T-helper 9 cell (primary cell): ENCODE results near the gene SDC3.

Experiments
- DNase-seq: peaks from one replicate; pipeline ENCODE4 v3.0.0-alpha.2; 2020

The SDC3 gene

GRCh38 chr1:30904191-30904961 lies 4.2 kb downstream of the SDC3 start:
- DNase-seq, result no peak

GRCh38 chr1:30903343-30904034 lies 5.1 kb downstream of the SDC3 start:
- no peak for DNase-seq

- DNase-seq, result no peak
Observed at GRCh38 chr1:30902593-30903290, 5.8 kb downstream of the SDC3 start.

GRCh38 chr1:30901798-30902581 lies 6.6 kb downstream of the SDC3 start:
- DNase-seq, result no peak

GRCh38 chr1:30900931-30901560 lies 7.5 kb downstream of the SDC3 start:
- no peak for DNase-seq

- no peak for DNase-seq
Observed at GRCh38 chr1:30900486-30900885, 8.1 kb downstream of the SDC3 start.

GRCh38 chr1:30899577-30900389 lies 8.8 kb downstream of the SDC3 start:
- no peak for DNase-seq

- DNase-seq, result no peak
Observed at GRCh38 chr1:30898031-30898815, 10.3 kb downstream of the SDC3 start.

GRCh38 chr1:30896905-30897304 lies 11.7 kb downstream of the SDC3 start:
- DNase-seq, result no peak

- no peak for DNase-seq
Observed at GRCh38 chr1:30895944-30896660, 12.5 kb downstream of the SDC3 start.

- no peak for DNase-seq
Observed at GRCh38 chr1:30895382-30895943, 13.1 kb downstream of the SDC3 start.

GRCh38 chr1:30894508-30894973 lies 14.0 kb downstream of the SDC3 start:
- DNase-seq, result no peak

GRCh38 chr1:30893776-30894507 lies 14.6 kb downstream of the SDC3 start:
- DNase-seq, result no peak

- DNase-seq, result no peak
Observed at GRCh38 chr1:30892671-30893073, 15.9 kb downstream of the SDC3 start.

GRCh38 chr1:30891227-30891552 lies 17.4 kb downstream of the SDC3 start:
- no peak for DNase-seq

GRCh38 chr1:30890502-30891226 lies 17.9 kb downstream of the SDC3 start:
- no peak for DNase-seq

- DNase-seq, result no peak
Observed at GRCh38 chr1:30889511-30889910, 19.0 kb downstream of the SDC3 start.

GRCh38 chr1:30888975-30889374 lies 19.6 kb downstream of the SDC3 start:
- DNase-seq, result no peak
